Fibroblast of the aortic adventitia (primary cell): ENCODE measurements around the gene PARD3B. TPM values are rescaled to one million over a fixed set of nuclear protein-coding genes. Genes with fewer than 3 reads are reported as not detected.

ENCODE experiments used
- DNase-seq: peaks from one replicate; pipeline ENCODE4 v3.0.0-alpha.2; 2010; ENCODE audit warnings: low read depth
- H3K4me3 ChIP-seq: 2 replicates; pipeline ENCODE4 v1.5.1; 2011; ENCODE audit warnings: low read depth, mild to moderate bottlenecking, control low read depth, low read length, moderate library complexity
- total RNA-seq: library from RNA; depleted of rRNA; stranded (reverse); fragments of >200 nt; gene quantifications from 2 replicates; pipeline ENCODE4 v1.2.3, GENCODE V29; 2012; ENCODE audit warnings: low replicate concordance
- TF ChIP-seq, protein P1 (sequence below): IDR thresholded peaks from 2 replicates; pipeline ENCODE4 v1.5.1; 2011; ENCODE audit warnings: mild to moderate bottlenecking, low read length, control low read depth, inconsistent platforms; ENCODE audit not compliant: insufficient read depth

The PARD3B gene
- total RNA-seq, 1 donor: 15.9 TPM

DNA sequence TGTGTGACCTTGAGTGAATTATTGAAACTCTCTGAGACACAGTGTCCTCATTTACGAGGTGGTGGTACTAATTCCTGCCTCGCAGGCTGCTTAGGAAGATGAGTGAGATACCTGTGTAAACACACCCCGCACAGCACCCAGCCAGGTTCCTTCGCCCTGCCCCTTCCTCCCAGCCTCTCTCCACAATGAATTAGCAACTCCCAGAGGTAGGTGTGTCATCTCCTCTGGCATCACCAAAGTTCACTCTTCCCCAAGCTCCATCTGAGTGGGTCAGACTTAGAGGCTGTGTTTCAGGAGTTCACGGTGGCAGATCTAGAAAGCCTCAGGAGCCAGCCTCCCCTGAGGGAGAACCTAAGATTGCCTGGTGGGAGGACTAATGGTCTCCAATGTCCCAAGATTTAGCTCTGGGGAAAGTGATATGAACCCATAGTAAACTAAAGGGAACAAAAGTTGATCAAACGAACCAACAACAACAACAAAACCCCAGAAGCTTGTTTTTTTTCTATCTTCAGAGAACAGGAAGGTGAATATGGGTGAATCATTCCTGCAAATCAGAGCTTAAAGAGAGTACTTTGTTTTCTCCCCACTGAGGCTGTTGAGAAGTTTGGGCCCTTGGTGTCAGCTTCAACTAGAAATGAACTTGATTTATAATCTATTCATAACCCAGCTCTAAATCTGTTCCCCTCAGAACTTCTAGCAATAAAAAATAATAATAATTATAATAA lies 1092.7 kb downstream of the PARD3B start:
- TF ChIP-seq, protein P1, sequence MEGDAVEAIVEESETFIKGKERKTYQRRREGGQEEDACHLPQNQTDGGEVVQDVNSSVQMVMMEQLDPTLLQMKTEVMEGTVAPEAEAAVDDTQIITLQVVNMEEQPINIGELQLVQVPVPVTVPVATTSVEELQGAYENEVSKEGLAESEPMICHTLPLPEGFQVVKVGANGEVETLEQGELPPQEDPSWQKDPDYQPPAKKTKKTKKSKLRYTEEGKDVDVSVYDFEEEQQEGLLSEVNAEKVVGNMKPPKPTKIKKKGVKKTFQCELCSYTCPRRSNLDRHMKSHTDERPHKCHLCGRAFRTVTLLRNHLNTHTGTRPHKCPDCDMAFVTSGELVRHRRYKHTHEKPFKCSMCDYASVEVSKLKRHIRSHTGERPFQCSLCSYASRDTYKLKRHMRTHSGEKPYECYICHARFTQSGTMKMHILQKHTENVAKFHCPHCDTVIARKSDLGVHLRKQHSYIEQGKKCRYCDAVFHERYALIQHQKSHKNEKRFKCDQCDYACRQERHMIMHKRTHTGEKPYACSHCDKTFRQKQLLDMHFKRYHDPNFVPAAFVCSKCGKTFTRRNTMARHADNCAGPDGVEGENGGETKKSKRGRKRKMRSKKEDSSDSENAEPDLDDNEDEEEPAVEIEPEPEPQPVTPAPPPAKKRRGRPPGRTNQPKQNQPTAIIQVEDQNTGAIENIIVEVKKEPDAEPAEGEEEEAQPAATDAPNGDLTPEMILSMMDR: no peak
- H3K4me3 ChIP-seq: no peak overlapping the region
- DNase-seq: no peak

DNA sequence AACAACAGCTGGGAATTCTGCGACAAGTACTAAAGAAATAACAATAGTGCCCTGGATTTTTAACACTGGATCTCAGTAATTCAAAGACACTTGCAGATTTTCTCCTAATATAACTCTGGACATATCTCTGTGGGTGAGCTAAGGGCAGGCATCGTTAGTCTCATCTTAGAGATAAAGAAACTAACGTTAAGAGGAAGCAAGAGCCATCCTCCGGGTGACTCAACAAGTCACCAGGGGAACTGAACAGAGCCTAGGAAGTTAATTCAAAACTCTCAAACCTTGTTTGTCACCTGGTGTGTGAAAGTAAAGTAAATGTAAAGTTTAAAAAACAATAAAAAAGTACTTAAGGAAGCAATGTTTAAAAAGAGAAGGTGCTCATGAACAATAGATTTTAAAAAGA lies 1095.4 kb downstream of the PARD3B start:
- no peak overlapping the region for H3K4me3 ChIP-seq
- TF ChIP-seq, protein P1: no peak
- no peak for DNase-seq

DNA sequence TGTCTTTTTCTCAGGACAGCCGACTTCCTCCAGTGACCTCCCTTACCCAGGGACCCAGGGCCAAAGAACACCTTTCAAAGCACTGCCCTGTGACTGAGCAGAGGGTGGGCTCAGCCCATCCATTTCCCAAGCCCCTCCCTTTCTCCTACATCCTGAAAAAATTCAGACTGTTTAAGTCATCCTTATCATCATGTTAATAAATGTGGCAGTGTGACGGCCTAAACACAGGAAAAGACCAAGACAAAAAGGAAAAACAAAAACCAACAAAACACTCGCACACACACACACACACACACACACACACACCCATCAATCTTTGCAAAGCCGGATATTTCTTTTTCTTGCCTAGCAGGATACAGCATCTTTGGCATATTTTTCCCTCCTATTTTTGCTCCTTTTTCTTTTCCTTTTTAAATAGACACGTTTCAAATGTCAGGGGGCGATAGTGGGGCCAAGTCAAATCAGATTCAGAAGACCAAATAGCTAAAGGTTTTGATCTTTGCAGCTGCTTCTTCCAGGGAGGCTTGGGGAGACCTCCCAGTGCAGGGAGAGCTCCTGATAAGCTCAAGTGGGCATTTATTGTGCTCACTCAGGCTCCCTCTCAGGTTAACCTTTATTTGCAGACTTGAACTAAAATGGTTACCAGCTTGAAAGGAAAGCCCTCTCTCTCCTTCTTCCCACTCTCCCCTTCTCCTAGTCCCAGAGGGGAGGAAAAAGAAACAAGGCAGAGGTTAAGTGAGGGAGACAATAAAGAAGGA lies 1097.5 kb downstream of the PARD3B start:
- H3K4me3 ChIP-seq: no peak overlapping the region
- no peak for DNase-seq
- TF ChIP-seq, protein P1: no peak

DNA sequence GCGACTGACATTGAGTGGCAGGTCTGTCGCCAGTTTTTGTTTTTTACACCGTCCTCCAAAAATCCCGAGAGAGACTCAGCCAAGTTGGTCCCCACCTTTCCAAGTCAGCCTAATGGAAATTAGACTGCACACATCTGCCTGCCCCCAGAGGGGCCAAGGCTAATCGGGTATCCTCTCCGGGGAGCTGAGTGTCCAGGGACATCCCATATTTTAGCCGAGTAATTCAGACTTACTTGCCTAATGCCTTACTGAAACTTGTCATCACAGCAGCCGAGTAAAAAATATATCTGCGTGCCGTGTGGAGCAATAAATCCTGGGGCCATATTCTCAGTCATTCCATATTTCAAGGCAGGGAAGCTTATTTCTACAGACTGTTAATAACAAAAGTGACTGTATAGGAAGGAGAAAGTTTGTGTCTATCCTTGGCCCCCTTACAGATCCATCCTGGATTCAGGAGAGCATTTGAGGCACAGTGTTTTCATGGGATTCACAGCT lies 1098.2 kb downstream of the PARD3B start:
- no peak overlapping the region for H3K4me3 ChIP-seq
- DNase-seq: no peak
- TF ChIP-seq, protein P1: no peak

DNA sequence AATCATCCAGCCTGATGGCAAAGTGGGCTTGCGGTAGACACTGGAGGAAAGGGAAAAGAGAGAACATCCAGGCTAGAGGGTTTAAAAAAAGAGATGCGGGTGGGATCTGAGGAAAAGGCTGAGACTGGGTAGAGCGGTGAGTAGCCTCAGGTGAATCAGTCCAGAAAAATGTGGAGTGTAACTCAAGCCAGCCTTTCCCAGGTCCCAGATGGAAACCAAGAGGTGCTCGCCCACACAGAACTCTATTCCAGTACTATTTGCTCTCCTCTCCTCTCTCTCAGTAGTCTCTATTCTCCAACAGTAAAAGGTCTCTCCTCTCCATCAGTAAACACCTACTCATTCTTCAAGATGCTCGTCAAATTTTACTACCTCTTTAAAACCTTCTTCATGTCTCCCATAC lies 1098.7 kb downstream of the PARD3B start:
- TF ChIP-seq, protein P1: no peak
- peak; percentile 28 for DNase-seq
- no peak overlapping the region for H3K4me3 ChIP-seq

DNA sequence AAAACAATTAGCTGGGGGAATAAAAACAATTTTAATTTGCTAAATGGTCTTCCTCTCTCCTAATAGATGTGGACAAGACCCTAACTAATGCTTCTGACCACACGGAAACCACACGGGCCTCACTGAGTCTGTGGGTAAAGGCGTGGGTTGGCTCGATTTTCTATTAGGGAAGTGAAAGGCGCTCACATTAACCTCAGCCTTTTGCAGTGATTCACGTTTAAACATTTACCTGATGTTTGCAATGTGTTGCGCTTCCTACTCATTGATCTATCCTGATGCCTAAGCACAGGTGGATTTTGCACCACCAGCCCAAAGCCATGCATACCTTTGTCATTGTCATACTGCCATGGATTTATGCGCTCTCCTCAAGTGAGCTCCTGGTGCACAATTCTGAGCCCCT lies 1101.4 kb downstream of the PARD3B start:
- no peak for DNase-seq
- H3K4me3 ChIP-seq: no peak overlapping the region
- TF ChIP-seq, protein P1: no peak
